ENCODE measurements around the gene GPAT2.

- TF ChIP-seq JUN (IDR thresholded peaks at IDR 0.05; ENCODE audit: low read depth, low read length) (no peak), CTCF (IDR thresholded peaks at IDR 0.05; ENCODE audit: control extremely low read depth in 1 of 3, insufficient read depth in 1 of 3, low read depth in 1 of 3, low read length in 3 of 3) (no peak), EGR1 (IDR thresholded peaks at IDR 0.05; ENCODE audit: borderline replicate concordance, low read depth, low read length) (no peak)
Observed at GRCh38 chr2:96065381-96065930, 30.7 kb upstream of the GPAT2 start.
